Testis (tissue), 2 donors: ENCODE data around the gene FBXL15.

Experiments used
- CTCF ChIP-seq, 3 experiments: fragments of 450-650 bp in 2 of 3; fragments of 200-600 bp in 1 of 3; sonication (generic) in 1 of 3; IDR thresholded peaks; one replicate each; pipeline ENCODE4 v1.5.1; 2016 to 2019; ENCODE audit warnings: antibody characterized with exemption in 3 of 3, mild to moderate bottlenecking in 2 of 3, moderate library complexity in 1 of 3
- POLR2A ChIP-seq: fragments of 450-650 bp; IDR thresholded peaks from one replicate; pipeline ENCODE4 v1.6.1; 2017; ENCODE audit warnings: antibody characterized with exemption, mild to moderate bottlenecking, moderate library complexity

- no peak for TF ChIP-seq CTCF (IDR thresholded peaks at IDR 0.05)
- TF ChIP-seq POLR2A, result no peak
These were observed 17.5 kb upstream of the FBXL15 start for GRCh38 chr10:102403115-102403514.
